GM19351 (cell line): Measurements from ENCODE around the gene NIN.
A peak's percentile ranks its signal among the peaks of the same experiment; 100 is the strongest.

Experiments used
- ATAC-seq: cut with Tn5 transposase; IDR thresholded peaks from one replicate; pipeline ENCODE4 v1.9.1; 2021; ENCODE audit warnings: mild to moderate bottlenecking, moderate library complexity; ENCODE audit not compliant: unreplicated experiment

NIN gene

GRCh38 chr14:50830932-50831725 is at the start of gene NIN:
NIN (minus strand) TSS chr14:50831162; CDS start chr14:50822056, 9,106 bp downstream.
- peak; percentile 79 for ATAC-seq

GRCh38 chr14:50875359-50876070 is 44.6 kb upstream of the NIN start:
- peak; percentile 97 for ATAC-seq

- ATAC-seq: no peak
Observed at GRCh38 chr14:50874757-50875156, 43.8 kb upstream of the NIN start.

- ATAC-seq: no peak
Observed at GRCh38 chr14:50871914-50872732, 41.2 kb upstream of the NIN start, which contains the start of gene ABHD12B. ABHD12B (plus strand) TSS chr14:50872053; CDS start chr14:50872175, 122 bp downstream.

GRCh38 chr14:50871228-50871627 is 40.3 kb upstream of the NIN start:
- no peak for ATAC-seq

GRCh38 chr14:50865391-50866076 is 34.6 kb upstream of the NIN start:
- ATAC-seq: no peak

- ATAC-seq: no peak
Observed at GRCh38 chr14:50864946-50865345, 34.0 kb upstream of the NIN start.

- ATAC-seq: no peak
Observed at GRCh38 chr14:50864237-50864636, 33.3 kb upstream of the NIN start.

- ATAC-seq: no peak
Observed at GRCh38 chr14:50862036-50862570, 31.1 kb upstream of the NIN start.

- peak; percentile 46 for ATAC-seq
Observed at GRCh38 chr14:50860478-50861086, 29.6 kb upstream of the NIN start.

GRCh38 chr14:50859296-50859624 is 28.3 kb upstream of the NIN start:
- ATAC-seq: peak; percentile 7

- no peak for ATAC-seq
Observed at GRCh38 chr14:50856660-50857059, 25.7 kb upstream of the NIN start.

- no peak for ATAC-seq
Observed at GRCh38 chr14:50855558-50855957, 24.6 kb upstream of the NIN start.

- ATAC-seq: no peak
Observed at GRCh38 chr14:50854521-50854920, 23.6 kb upstream of the NIN start.

GRCh38 chr14:50853891-50854290 is 22.9 kb upstream of the NIN start:
- no peak for ATAC-seq

- no peak for ATAC-seq
Observed at GRCh38 chr14:50846226-50846880, 15.4 kb upstream of the NIN start.

GRCh38 chr14:50845166-50845565 is 14.2 kb upstream of the NIN start:
- no peak for ATAC-seq

GRCh38 chr14:50844391-50844790 is 13.4 kb upstream of the NIN start:
- ATAC-seq: no peak

- no peak for ATAC-seq
Observed at GRCh38 chr14:50839691-50840090, 8.7 kb upstream of the NIN start.

- no peak for ATAC-seq
Observed at GRCh38 chr14:50839048-50839447, 8.1 kb upstream of the NIN start.
